NCI-H1417 (cell line): ENCODE data around the gene GDI1.
"Not testable (repeated sequence)": the region's sequence is repeated elsewhere in the genome, so short reads cannot be mapped to it uniquely, and the experiment has no call there.

ENCODE experiments used
- DNase-seq, 3 experiments: peaks; one replicate each; lab custom pipeline; 2025; lab: John Stamatoyannopoulos, UW

Gene GDI1

GRCh38 chrX:154436983-154437752 is at the start of gene GDI1:
GDI1 (plus strand) TSS chrX:154437154; CDS start chrX:154437255, 101 bp downstream.
- DNase-seq: peak; percentile 73 to 84 (median 73)

GRCh38 chrX:154388094-154388493 is 48.9 kb upstream of the GDI1 start:
- DNase-seq: not testable (repeated sequence)

- not testable (repeated sequence) for DNase-seq
Measured at GRCh38 chrX:154388649-154389048, 48.3 kb upstream of the GDI1 start.

GRCh38 chrX:154389812-154390747 is 46.9 kb upstream of the GDI1 start:
- not testable (repeated sequence) for DNase-seq

GRCh38 chrX:154396363-154396762 is 40.6 kb upstream of the GDI1 start:
- not testable (repeated sequence) for DNase-seq

DNA sequence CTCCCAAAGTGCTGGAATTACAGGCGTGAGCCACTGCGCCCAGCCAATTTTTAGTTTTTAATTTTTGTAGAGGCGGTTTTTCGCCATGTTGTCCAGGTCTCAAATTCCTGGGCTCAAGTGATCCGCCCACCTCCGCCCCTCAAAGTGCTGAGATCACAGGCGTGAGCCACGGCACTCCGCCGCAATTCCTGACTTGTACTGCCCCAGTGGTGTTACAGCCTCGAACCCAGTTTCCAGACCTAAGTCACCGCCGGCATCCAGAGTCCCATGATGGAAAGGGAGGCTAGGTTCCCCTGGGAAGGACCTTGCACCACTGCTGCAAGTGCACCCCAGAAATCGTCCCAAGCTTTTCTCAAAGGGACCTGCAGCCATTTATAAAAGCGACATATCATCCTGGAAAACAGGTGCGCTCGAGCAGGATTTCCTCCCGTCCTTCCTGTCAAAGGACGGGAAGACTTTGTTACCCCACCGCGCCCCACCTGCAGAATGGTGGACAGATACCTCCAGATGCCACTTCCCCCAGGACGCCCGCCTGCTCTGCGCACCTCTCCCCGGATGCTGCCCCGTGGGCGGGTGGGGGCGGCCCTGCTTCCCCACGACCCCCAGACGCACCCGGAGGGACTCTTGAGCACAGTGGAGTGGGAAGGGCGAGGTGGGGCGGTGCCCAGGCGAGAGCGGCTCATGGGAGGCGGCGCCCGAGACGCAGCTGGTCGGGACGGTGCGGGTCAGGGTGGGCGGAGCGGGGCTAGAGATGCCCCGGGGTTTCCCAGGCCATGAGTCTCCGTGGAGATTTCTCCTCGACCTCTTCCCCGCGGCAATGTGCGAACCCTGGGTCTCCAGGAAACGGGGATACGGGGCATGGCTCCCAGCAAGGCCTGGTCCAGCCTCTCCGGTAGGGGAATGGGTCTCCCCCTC is 39.7 kb upstream of the GDI1 start:
- peak; percentile 59 to 87 (median 86) for DNase-seq

DNA sequence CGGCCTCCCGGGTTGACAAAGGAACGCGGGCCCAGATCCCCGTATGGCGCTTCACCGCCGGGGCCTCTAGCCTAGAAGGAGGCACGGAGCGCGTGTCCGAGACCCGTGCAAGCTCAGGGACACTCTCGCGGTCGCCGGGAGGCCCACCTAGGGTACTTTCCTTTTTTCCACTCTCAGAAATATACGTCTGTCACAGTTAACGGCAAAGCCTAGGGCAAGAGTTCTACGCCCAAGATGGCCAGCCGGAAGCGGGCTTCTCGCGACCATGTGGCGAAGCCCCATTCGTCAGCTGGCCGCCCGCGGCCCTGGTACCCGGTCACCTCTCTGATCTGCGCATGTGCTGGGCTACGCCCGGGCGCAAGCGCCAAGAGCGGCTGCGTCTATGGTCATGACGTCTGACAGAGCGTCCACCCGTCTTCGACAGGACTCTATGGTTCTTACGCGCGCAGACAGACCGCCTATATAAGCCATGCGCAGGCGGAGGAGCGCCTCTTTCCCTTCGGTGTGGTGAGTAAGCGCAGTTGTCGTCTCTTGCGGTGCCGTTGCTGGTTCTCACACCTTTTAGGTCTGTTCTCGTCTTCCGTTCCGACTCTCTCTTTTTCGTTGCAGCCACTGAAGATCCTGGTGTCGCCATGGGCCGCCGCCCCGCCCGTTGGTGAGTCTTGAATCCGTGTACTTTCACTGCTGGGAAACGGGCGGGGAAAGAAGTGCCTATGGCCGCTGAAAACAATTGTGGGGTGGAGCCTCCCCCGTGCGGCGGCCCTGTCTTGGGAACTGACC is 38.9 kb upstream of the GDI1 start, which contains the start of gene RPL10:
TSS of gene RPL10 (plus strand) at position 490 of the 780 bp plus-strand sequence. CDS start at position 633, 143 bp downstream.
- DNase-seq: peak; percentile 92 to 99 (median 97)

- DNase-seq: peak; percentile 74 to 90 (median 89)
Measured at GRCh38 chrX:154398668-154399526, 38.1 kb upstream of the GDI1 start.

GRCh38 chrX:154399527-154400368 is 37.2 kb upstream of the GDI1 start:
- no peak for DNase-seq

- DNase-seq: not testable (repeated sequence)
Measured at GRCh38 chrX:154400369-154400817, 36.6 kb upstream of the GDI1 start.

DNA sequence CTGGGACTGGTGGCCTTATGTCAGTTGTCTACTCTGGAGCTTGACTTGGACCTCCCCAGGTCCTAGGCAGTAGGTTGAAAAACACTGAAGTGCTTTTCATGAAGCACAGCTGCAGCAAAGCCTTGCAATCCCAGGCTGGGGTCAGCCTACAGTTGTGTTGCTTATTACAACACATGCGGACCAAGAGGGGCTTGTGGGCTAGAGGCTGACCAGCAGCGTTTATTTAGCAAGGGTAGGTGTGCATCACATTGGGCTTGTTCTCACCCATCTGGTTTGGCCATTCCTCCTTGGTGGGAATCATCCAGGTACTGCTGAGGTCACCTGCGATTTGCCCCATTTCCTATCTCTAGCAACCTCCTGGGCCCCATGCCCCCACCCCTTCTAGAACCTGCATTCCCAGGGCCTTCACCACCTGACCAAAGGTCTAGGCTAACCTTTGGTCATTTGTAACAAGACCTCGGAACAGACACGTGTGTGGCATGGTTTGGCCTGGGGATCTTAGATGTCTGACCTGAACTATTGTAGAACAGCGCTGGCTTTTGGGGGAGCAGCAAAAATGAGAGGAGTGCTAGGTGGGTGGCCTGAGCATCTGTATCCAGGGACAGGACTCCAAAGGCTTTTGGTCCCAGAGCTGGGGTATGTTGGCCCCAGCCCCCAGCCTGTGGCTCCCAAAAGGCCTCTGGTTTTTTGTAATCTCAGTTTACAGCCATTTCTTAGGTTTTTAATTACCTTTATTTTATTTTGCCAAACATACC is 35.7 kb upstream of the GDI1 start:
- no peak for DNase-seq

DNA sequence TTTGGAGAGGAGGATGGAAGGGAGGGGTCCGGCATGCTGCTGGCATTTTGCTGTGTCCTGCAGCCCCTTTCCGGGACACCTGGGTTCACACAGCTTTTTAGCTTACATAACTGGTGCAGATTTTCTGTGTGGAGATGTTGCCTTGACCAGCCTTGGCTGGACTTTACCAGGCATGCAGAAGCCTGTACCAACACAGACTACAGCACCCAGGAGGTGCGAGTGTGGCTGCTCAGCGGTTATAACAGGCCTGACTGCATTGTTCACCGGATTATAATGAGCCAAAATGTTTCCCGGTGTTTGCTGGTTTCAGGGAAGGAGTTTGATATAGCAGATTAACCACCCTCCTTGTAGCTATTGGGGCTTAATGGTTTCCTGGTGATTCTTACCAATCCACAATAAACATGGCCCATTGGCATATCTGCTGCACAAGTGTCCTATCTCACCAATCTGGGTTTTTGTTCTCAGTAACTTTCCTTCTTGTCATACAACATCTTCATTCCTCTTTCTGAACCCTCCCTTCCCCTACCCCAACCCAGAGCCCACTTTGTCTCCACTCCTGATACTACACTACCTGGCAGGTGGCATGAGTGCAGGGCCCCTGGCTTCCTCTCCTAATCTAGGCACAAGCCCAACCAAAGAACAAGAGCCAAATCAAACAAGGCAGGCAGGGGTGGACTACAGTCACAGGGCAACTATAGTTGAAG is 34.9 kb upstream of the GDI1 start:
- DNase-seq: no peak

- no peak for DNase-seq
Measured at GRCh38 chrX:154402622-154403127, 34.3 kb upstream of the GDI1 start.

DNA sequence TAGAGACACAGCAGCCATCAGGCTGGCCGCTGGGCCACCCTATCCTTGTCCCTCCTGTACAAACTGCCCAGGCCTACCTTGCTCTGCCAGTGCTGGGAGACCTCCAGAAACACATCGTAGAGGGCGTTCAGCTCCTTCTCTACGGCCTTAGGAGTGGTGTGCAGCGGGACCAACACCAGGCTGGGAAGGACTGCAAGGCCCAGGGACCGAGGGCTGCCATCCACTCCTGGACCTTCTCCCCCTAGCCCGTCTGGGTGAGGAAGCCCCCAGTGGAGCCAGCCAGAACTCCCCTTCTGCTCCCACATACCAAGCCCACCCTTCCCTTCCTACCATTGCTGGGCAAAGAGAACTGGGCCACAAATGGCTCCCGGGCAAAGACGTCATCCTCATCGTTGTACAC is 33.8 kb upstream of the GDI1 start:
- no peak for DNase-seq

GRCh38 chrX:154403858-154404257 is 33.1 kb upstream of the GDI1 start:
- no peak for DNase-seq

- no peak for DNase-seq
Measured at GRCh38 chrX:154404625-154405192, 32.2 kb upstream of the GDI1 start.
